HEK293 (cell line): ENCODE data around the gene PRRT1B.

ENCODE experiments used
- CTCF ChIA-PET: fragments of 350-600 bp; formaldehyde crosslinking; extraction: SDS; loops from one replicate; lab custom pipeline; 2021; ENCODE audit warnings: antibody characterized with exemption; lab: Yijun Ruan, JAX
- POLR2A ChIA-PET: fragments of 300-600 bp; formaldehyde crosslinking; extraction: SDS; loops from one replicate; lab custom pipeline; 2020; ENCODE audit warnings: antibody characterized with exemption, inconsistent platforms; lab: Yijun Ruan, JAX
- H3K27ac ChIP-seq: fragments of 200-500 bp; sonication (Bioruptor generic); 2 replicates; pipeline ENCODE4 v1.5.1; 2014; ENCODE audit warnings: low read depth, low read length, control low read depth, inconsistent platforms; ENCODE audit errors: extremely low read depth
- H3K36me3 ChIP-seq, 2 experiments: fragments of 200-500 bp in 1 of 2; sonication (Bioruptor generic) in 1 of 2; 1 replicate in 1 of 2; 2 replicates in 1 of 2; pipeline ENCODE4 v1.5.1; 2014 to 2017; ENCODE audit warnings: inconsistent platforms in 2 of 2, low read length in 2 of 2; ENCODE audit not compliant: control insufficient read depth in 2 of 2, insufficient read depth in 1 of 2
- H3K4me1 ChIP-seq: fragments of 200-500 bp; sonication (Bioruptor generic); 2 replicates; pipeline ENCODE4 v1.5.1; 2014; ENCODE audit warnings: mild to moderate bottlenecking, low read length, inconsistent platforms; ENCODE audit not compliant: control insufficient read depth, insufficient read depth
- H3K4me3 ChIP-seq: 2 replicates; pipeline ENCODE4 v1.5.1; 2011; ENCODE audit warnings: low read depth, mild to moderate bottlenecking, control low read depth, low read length, moderate library complexity
- H3K9me3 ChIP-seq: fragments of 200-500 bp; sonication (Bioruptor generic); 2 replicates; pipeline ENCODE4 v1.5.1; 2014; ENCODE audit warnings: low read depth, low read length, inconsistent platforms; ENCODE audit not compliant: control insufficient read depth, insufficient read depth
- EGR2 ChIP-seq: fragments of 450-650 bp; formaldehyde crosslinking; IDR thresholded peaks from 2 replicates; pipeline ENCODE4 v1.5.1; 2016; ENCODE audit warnings: low read depth, missing biosample characterization, missing genetic modification characterization
- GLI4 ChIP-seq: fragments of 450-650 bp; formaldehyde crosslinking; IDR thresholded peaks from 2 replicates; pipeline ENCODE4 v1.5.1; 2016; ENCODE audit warnings: missing biosample characterization, missing genetic modification characterization
- GLIS2 ChIP-seq: fragments of 450-650 bp; formaldehyde crosslinking; IDR thresholded peaks from 2 replicates; pipeline ENCODE4 v1.5.1; 2016; ENCODE audit warnings: missing biosample characterization, missing genetic modification characterization
- HOXC10 ChIP-seq: sonication (generic); formaldehyde crosslinking; IDR thresholded peaks from 2 replicates; pipeline ENCODE4 v1.8.1; 2023; ENCODE audit warnings: mild to moderate bottlenecking, missing genetic modification reagents
- MYNN ChIP-seq: fragments of 450-650 bp; formaldehyde crosslinking; IDR thresholded peaks from 2 replicates; pipeline ENCODE4 v1.5.1; 2016; ENCODE audit warnings: missing biosample characterization, missing genetic modification characterization, borderline replicate concordance
- PRDM2 ChIP-seq: fragments of 450-650 bp; formaldehyde crosslinking; IDR thresholded peaks from 2 replicates; pipeline ENCODE4 v1.5.1; 2016; ENCODE audit warnings: missing biosample characterization, missing genetic modification characterization, borderline replicate concordance
- SCRT1 ChIP-seq: fragments of 450-650 bp; formaldehyde crosslinking; IDR thresholded peaks from 2 replicates; pipeline ENCODE4 v1.5.1; 2016; ENCODE audit warnings: missing biosample characterization, missing genetic modification characterization, borderline replicate concordance
- TCF7L2 ChIP-seq: IDR thresholded peaks from 2 replicates; pipeline ENCODE4 v1.6.1; 2011; ENCODE audit warnings: low read depth, mild to moderate bottlenecking, inconsistent platforms, low read length, moderate library complexity, borderline replicate concordance
- YY1 ChIP-seq: fragments of 450-650 bp; formaldehyde crosslinking; IDR thresholded peaks from 2 replicates; pipeline ENCODE4 v1.5.1; 2018; ENCODE audit warnings: missing biosample characterization, missing genetic modification characterization
- ZBTB11 ChIP-seq: fragments of 450-650 bp; formaldehyde crosslinking; conservative IDR thresholded peaks from 2 replicates; pipeline ENCODE4 v1.5.1; 2016; ENCODE audit warnings: low read depth, missing biosample characterization, missing genetic modification characterization
- ZNF121 ChIP-seq: fragments of 450-650 bp; formaldehyde crosslinking; IDR thresholded peaks from 2 replicates; pipeline ENCODE4 v1.5.1; 2016; ENCODE audit warnings: missing biosample characterization, missing genetic modification characterization
- ZNF174 ChIP-seq: fragments of 450-650 bp; formaldehyde crosslinking; IDR thresholded peaks from 2 replicates; pipeline ENCODE4 v1.5.0; 2017; ENCODE audit warnings: missing biosample characterization, mild to moderate bottlenecking, missing genetic modification characterization
- ZNF214 ChIP-seq: fragments of 450-650 bp; formaldehyde crosslinking; IDR thresholded peaks from 2 replicates; pipeline ENCODE4 v1.5.1; 2017; ENCODE audit warnings: missing biosample characterization, mild to moderate bottlenecking, missing genetic modification characterization, borderline replicate concordance
- ZNF302 ChIP-seq: fragments of 450-650 bp; formaldehyde crosslinking; IDR thresholded peaks from 2 replicates; pipeline ENCODE4 v1.5.1; 2016; ENCODE audit warnings: missing biosample characterization, missing genetic modification characterization, low read depth
- ZNF350 ChIP-seq: fragments of 450-650 bp; formaldehyde crosslinking; IDR thresholded peaks from 2 replicates; pipeline ENCODE4 v1.5.0; 2017; ENCODE audit warnings: missing biosample characterization, mild to moderate bottlenecking, missing genetic modification characterization
- ZNF394 ChIP-seq: fragments of 450-650 bp; formaldehyde crosslinking; IDR thresholded peaks from 2 replicates; pipeline ENCODE4 v1.5.1; 2016; ENCODE audit warnings: missing biosample characterization, missing genetic modification characterization, mild to moderate bottlenecking, moderate library complexity, borderline replicate concordance
- ZNF423 ChIP-seq: fragments of 450-650 bp; formaldehyde crosslinking; IDR thresholded peaks from 2 replicates; pipeline ENCODE4 v1.5.1; 2016; ENCODE audit warnings: missing biosample characterization, missing genetic modification characterization
- ZNF510 ChIP-seq: fragments of 450-650 bp; formaldehyde crosslinking; IDR thresholded peaks from 2 replicates; pipeline ENCODE4 v1.5.1; 2018; ENCODE audit warnings: mild to moderate bottlenecking, missing genetic modification characterization, missing biosample characterization; ENCODE audit not compliant: insufficient replicate concordance
- ZNF610 ChIP-seq: fragments of 450-650 bp; formaldehyde crosslinking; IDR thresholded peaks from 2 replicates; pipeline ENCODE4 v1.5.1; 2016; ENCODE audit warnings: missing biosample characterization, missing genetic modification characterization, borderline replicate concordance
- ZNF654 ChIP-seq: fragments of 450-650 bp; formaldehyde crosslinking; IDR thresholded peaks from 2 replicates; pipeline ENCODE4 v1.5.1; 2016; ENCODE audit warnings: low read depth, missing biosample characterization, missing genetic modification characterization
- ZNF837 ChIP-seq: fragments of 450-650 bp; formaldehyde crosslinking; IDR thresholded peaks from 2 replicates; pipeline ENCODE4 v1.5.1; 2016; ENCODE audit warnings: missing biosample characterization, missing genetic modification characterization

The PRRT1B gene

GRCh38 chr9:131520503-131520902 is 24.8 kb upstream of the PRRT1B start:
- ChIA-PET POLR2A (no interaction called here), CTCF (interaction anchor here (0.6 to 1.3 kb wide), 2 partner anchors 16 to 171 kb away, joined by 3 read pairs; no protein-coding TSS in a partner anchor)
- Histone ChIP-seq H3K4me3 (no peak overlapping the region), H3K27ac (no peak overlapping the region), H3K4me1 (no peaks in the 10 kb centered on the region), H3K9me3 (no peaks in the 10 kb centered on the region), H3K36me3 (peaks cover 12 to 99% of the 10 kb centered on the region in 2 experiments)
- TF ChIP-seq ZNF423 (tag by site-specific recombination) (no peak), ZNF510 (no peak), GLIS2 (tag by site-specific recombination) (no peak), ZNF654 (tag by site-specific recombination) (no peak), ZNF302 (no peak), ZNF350 (tag by site-specific recombination) (no peak), MYNN (tag by site-specific recombination) (no peak), HOXC10 (CRISPR knock-in tag) (no peak), ZNF174 (tag by site-specific recombination) (no peak), EGR2 (tag by site-specific recombination) (no peak), ZNF610 (no peak), ZNF214 (tag by site-specific recombination) (no peak), SCRT1 (tag by site-specific recombination) (no peak)

GRCh38 chr9:131521203-131521602 is 24.1 kb upstream of the PRRT1B start:
- Histone ChIP-seq H3K27ac (no peak overlapping the region), H3K4me1 (no peaks in the 10 kb centered on the region), H3K36me3 (peaks cover 14 to 99% of the 10 kb centered on the region in 2 experiments), H3K9me3 (no peaks in the 10 kb centered on the region), H3K4me3 (no peak overlapping the region)
- no peak for TF ChIP-seq ZNF837 (tag by site-specific recombination)
- no peak for TF ChIP-seq TCF7L2
- no peak for TF ChIP-seq ZBTB11 (tag by site-specific recombination)
- TF ChIP-seq GLI4 (tag by site-specific recombination): no peak
- peak; percentile 68 for TF ChIP-seq ZNF121 (tag by site-specific recombination)
- no peak for TF ChIP-seq PRDM2 (tag by site-specific recombination)
- no peak for TF ChIP-seq ZNF394 (tag by site-specific recombination)
- no peak for TF ChIP-seq YY1 (tag by site-specific recombination)
- ChIA-PET CTCF (no interaction called here), POLR2A (no interaction called here)
